Hepatocyte (in vitro differentiated cells): ENCODE results near the gene WNT2B. TPM values are rescaled to one million over a fixed set of nuclear protein-coding genes. Genes with fewer than 3 reads are reported as not detected.
"Not testable (repeated sequence)": the region's sequence is repeated elsewhere in the genome, so short reads cannot be mapped to it uniquely, and the experiment has no call there.

Experiments
- DNase-seq: peaks from one replicate; pipeline ENCODE4 v3.0.0-alpha.2; 2016; ENCODE audit warnings: low spot score
- H2AFZ ChIP-seq: fragments of 200-600 bp; sonication (generic); 2 replicates; pipeline ENCODE4 v1.6.0; 2016; ENCODE audit warnings: antibody characterized with exemption, mild to moderate bottlenecking
- H3K27ac ChIP-seq: fragments of 200-600 bp; sonication (generic); 2 replicates; pipeline ENCODE4 v1.5.1; 2016; ENCODE audit warnings: mild to moderate bottlenecking
- H3K27me3 ChIP-seq: fragments of 200-600 bp; sonication (generic); 2 replicates; pipeline ENCODE4 v1.6.1; 2016
- H3K36me3 ChIP-seq: fragments of 200-600 bp; sonication (generic); replicated peaks from 2 replicates; pipeline ENCODE4 v1.5.1; 2016; ENCODE audit warnings: low read depth; ENCODE audit not compliant: insufficient read depth
- H3K4me1 ChIP-seq: fragments of 200-600 bp; sonication (generic); 2 replicates; pipeline ENCODE4 v1.5.1; 2016; ENCODE audit warnings: mild to moderate bottlenecking, moderate library complexity; ENCODE audit not compliant: insufficient read depth
- H3K4me2 ChIP-seq: fragments of 200-600 bp; sonication (generic); 2 replicates; pipeline ENCODE4 v1.6.0; 2016
- H3K4me3 ChIP-seq: fragments of 200-600 bp; sonication (generic); 2 replicates; pipeline ENCODE4 v1.5.1; 2016; ENCODE audit warnings: mild to moderate bottlenecking
- H3K79me2 ChIP-seq: fragments of 200-600 bp; sonication (generic); 2 replicates; pipeline ENCODE4 v1.6.0; 2017; ENCODE audit warnings: mild to moderate bottlenecking
- H3K9me2 ChIP-seq: fragments of 200-600 bp; sonication (generic); replicated peaks from 2 replicates; pipeline ENCODE4 v1.6.0; 2017; ENCODE audit warnings: mild to moderate bottlenecking; ENCODE audit not compliant: insufficient read depth
- H3K9me3 ChIP-seq: fragments of 200-600 bp; sonication (generic); 2 replicates; pipeline ENCODE4 v1.5.1; 2016; ENCODE audit warnings: low read depth, mild to moderate bottlenecking
- H4K20me1 ChIP-seq: fragments of 200-600 bp; sonication (generic); 2 replicates; pipeline ENCODE4 v1.6.0; 2016; ENCODE audit warnings: mild to moderate bottlenecking; ENCODE audit not compliant: insufficient read depth, poor library complexity, severe bottlenecking
- EZH2 ChIP-seq: fragments of 200-600 bp; sonication (generic); IDR thresholded peaks from 2 replicates; pipeline ENCODE4 v1.6.1; 2016; ENCODE audit warnings: antibody characterized with exemption, mild to moderate bottlenecking, borderline replicate concordance
- EZH2phosphoT487 ChIP-seq: fragments of 200-600 bp; sonication (generic); IDR thresholded peaks from one replicate; pipeline ENCODE4 v1.6.1; 2018; ENCODE audit warnings: antibody characterized with exemption, mild to moderate bottlenecking, low read depth, moderate library complexity; ENCODE audit not compliant: unreplicated experiment, severe bottlenecking
- WGBS: methylation state at CpG from one replicate; pipeline ENCODE4 v1.1.6; 2016; ENCODE audit warnings: low lambda C conversion rate; ENCODE audit errors: missing lambda C conversion rate; 5-methylcytosine and 5-hydroxymethylcytosine counted together
- polyA plus RNA-seq: library from polyadenylated mRNA; unstranded; fragments of >200 nt; fragmentation: Nextera tagmentation; extraction: Ambion mirVana; gene quantifications from 2 replicates; pipeline ENCODE4 v1.2.1, GENCODE V29; 2016
- total RNA-seq: library from RNA; depleted of rRNA; stranded (reverse); fragments of >200 nt; gene quantifications from 2 replicates; pipeline ENCODE4 v1.2.3, GENCODE V29; 2014
- TF ChIP-seq, protein P1 (sequence below): fragments of 200-600 bp; sonication (generic); IDR thresholded peaks from 2 replicates; pipeline ENCODE4 v1.5.1; 2016; ENCODE audit warnings: antibody characterized with exemption, mild to moderate bottlenecking; ENCODE audit not compliant: poor library complexity

WNT2B gene
- total and polyA plus RNA-seq, 2 experiments from 2014 or later = 2.7 to 3.8 TPM

DNA sequence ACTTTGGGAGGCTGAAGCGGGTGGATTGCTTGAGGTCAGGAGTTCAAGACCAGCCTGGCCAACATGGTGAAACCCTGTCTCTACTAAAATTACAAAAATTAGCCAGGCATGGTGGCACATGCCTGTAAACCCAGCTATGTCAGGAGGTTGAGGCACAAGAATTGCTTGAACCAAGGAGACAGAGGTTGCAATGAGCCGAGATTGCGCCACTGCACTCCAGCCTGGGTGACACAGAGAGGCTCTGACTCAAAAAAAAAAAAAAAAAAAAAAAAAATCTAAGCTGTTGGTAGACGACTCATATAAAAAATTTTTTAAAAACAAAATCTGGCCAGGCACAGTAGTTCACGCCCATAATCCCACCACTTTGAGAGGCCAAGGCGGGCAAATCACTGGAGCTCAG is 21.1 kb upstream of the WNT2B start:
- not testable (repeated sequence) for H3K9me2 ChIP-seq, H3K4me3 ChIP-seq, H3K4me1 ChIP-seq, H3K79me2 ChIP-seq, H2AFZ ChIP-seq, H3K27me3 ChIP-seq, H3K36me3 ChIP-seq, H3K4me2 ChIP-seq, H3K9me3 ChIP-seq, DNase-seq, H3K27ac ChIP-seq, H4K20me1 ChIP-seq
- 98% methylated on average over 6 of the region's 6 CpGs for WGBS

DNA sequence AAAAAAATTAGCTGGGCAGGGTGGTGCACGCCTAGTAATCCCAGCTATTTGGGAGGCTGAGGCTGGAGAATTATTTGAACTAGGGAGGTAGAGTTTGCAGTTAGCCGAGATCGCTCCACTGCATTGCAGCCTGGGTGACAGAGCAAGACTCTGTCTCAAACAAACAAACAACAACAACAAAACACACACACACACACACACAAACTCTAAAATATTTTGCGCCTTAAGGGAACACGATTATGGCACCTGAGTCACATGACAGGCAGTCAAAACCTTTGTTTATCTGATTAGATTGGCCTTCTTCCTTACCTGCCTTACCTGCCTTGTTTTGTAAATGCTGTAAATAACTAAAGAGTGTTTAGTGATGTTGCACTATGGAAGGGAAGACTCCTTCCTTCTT is 20.6 kb upstream of the WNT2B start:
- Histone ChIP-seq H3K4me2 (no peak overlapping the region), H3K36me3 (no peaks in the 10 kb centered on the region), H3K27ac (no peak overlapping the region), H3K9me2 (no peaks in the 10 kb centered on the region), H3K79me2 (no peaks in the 10 kb centered on the region), H2AFZ (no peak overlapping the region), H3K27me3 (no peaks in the 10 kb centered on the region), H4K20me1 (no peaks in the 10 kb centered on the region), H3K4me1 (no peaks in the 10 kb centered on the region), H3K4me3 (no peak overlapping the region), H3K9me3 (no peaks in the 10 kb centered on the region)
- DNase-seq = no peak
- 94% methylated on average over 5 of the region's 5 CpGs for WGBS
- TF ChIP-seq, protein P1, sequence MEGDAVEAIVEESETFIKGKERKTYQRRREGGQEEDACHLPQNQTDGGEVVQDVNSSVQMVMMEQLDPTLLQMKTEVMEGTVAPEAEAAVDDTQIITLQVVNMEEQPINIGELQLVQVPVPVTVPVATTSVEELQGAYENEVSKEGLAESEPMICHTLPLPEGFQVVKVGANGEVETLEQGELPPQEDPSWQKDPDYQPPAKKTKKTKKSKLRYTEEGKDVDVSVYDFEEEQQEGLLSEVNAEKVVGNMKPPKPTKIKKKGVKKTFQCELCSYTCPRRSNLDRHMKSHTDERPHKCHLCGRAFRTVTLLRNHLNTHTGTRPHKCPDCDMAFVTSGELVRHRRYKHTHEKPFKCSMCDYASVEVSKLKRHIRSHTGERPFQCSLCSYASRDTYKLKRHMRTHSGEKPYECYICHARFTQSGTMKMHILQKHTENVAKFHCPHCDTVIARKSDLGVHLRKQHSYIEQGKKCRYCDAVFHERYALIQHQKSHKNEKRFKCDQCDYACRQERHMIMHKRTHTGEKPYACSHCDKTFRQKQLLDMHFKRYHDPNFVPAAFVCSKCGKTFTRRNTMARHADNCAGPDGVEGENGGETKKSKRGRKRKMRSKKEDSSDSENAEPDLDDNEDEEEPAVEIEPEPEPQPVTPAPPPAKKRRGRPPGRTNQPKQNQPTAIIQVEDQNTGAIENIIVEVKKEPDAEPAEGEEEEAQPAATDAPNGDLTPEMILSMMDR = no peak
- TF ChIP-seq EZH2phosphoT487 (no peak), EZH2 (no peak)

DNA sequence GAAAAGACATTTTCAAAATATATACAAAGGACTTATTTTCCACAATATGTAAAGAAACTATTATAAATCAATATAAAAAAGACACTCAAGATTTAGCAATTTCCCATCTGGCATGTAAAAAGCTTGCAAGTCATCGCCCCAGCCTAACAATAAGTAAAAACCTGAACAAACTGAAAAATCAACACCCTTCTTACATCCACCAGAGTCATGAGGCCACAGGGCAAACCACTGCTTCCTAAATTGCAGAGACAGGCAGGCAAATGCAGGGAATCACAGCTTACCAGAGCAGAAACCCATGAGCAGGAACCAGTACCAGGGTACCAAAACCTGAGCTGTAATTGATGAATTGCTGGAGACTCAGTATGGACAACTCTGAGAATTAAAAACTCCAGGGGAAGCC is 16.7 kb upstream of the WNT2B start:
- H3K4me2 ChIP-seq = no peak overlapping the region
- no peak overlapping the region for H3K27ac ChIP-seq
- H4K20me1 ChIP-seq = no peaks in the 10 kb centered on the region
- no peaks in the 10 kb centered on the region for H3K79me2 ChIP-seq
- H3K4me3 ChIP-seq = no peak overlapping the region
- DNase-seq = no peak
- WGBS = 94% methylated on average over 1 of the region's 1 CpG
- TF ChIP-seq EZH2 (no peak), EZH2phosphoT487 (no peak)
- TF ChIP-seq, protein P1 = no peak
- no peaks in the 10 kb centered on the region for H3K9me3 ChIP-seq
- no peaks in the 10 kb centered on the region for H3K4me1 ChIP-seq
- no peak overlapping the region for H2AFZ ChIP-seq
- no peaks in the 10 kb centered on the region for H3K9me2 ChIP-seq
- no peaks in the 10 kb centered on the region for H3K27me3 ChIP-seq
- no peaks in the 10 kb centered on the region for H3K36me3 ChIP-seq

DNA sequence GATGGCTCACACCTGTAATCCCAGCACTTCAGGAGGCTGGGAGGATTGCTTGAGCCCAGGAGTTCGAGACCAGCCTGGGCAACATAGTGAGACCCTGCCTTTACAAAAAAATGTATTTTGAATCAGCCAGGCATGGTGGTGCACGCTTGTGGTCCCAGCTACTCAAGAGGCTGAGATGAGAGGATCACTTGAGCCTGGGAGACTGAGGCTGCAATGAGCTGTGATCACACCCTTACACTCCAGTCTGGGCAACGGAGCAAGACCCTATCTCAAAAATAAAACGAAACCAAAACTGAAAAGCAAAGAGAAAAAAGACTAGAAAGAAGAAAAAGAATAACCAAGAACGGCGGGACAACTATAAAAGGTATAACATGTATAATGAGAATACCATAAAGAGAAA is 15.4 kb upstream of the WNT2B start:
- TF ChIP-seq EZH2phosphoT487 (no peak), EZH2 (no peak)
- TF ChIP-seq, protein P1 = no peak
- Histone ChIP-seq H4K20me1 (no peaks in the 10 kb centered on the region), H3K9me2 (no peaks in the 10 kb centered on the region), H3K27ac (no peak overlapping the region), H3K4me2 (no peak overlapping the region), H2AFZ (no peak overlapping the region), H3K79me2 (no peaks in the 10 kb centered on the region), H3K4me1 (no peaks in the 10 kb centered on the region), H3K9me3 (no peaks in the 10 kb centered on the region), H3K36me3 (no peaks in the 10 kb centered on the region), H3K4me3 (no peak overlapping the region), H3K27me3 (no peaks in the 10 kb centered on the region)
- WGBS = 97% methylated on average over 6 of the region's 6 CpGs
- DNase-seq = no peak
